H9 (cell line): ENCODE results near the gene ADGRA1. TPM values are rescaled to one million over a fixed set of nuclear protein-coding genes. Genes with fewer than 3 reads are reported as not detected.
A peak's percentile ranks its signal among the peaks of the same experiment; 100 is the strongest.

Experiments used
- DNase-seq: peaks from one replicate; pipeline ENCODE4 v3.0.0-alpha.2; 2017
- H2AFZ ChIP-seq: one replicate; pipeline ENCODE4 v1.6.1; 2013; ENCODE audit warnings: mild to moderate bottlenecking, low read length, control low read depth, moderate library complexity
- H2AK5ac ChIP-seq: 2 replicates; pipeline ENCODE4 v1.6.1; 2013; ENCODE audit warnings: low read length, control low read depth, mixed read lengths; ENCODE audit not compliant: insufficient read length
- H2BK120ac ChIP-seq: one replicate; pipeline ENCODE4 v1.6.1; 2013; ENCODE audit warnings: low read depth, mild to moderate bottlenecking, low read length, control low read depth, inconsistent platforms; ENCODE audit not compliant: poor library complexity, severe bottlenecking
- H2BK12ac ChIP-seq: 2 replicates; pipeline ENCODE4 v1.6.1; 2013; ENCODE audit warnings: low read length, control low read depth, mixed read lengths, low read depth; ENCODE audit not compliant: insufficient read length
- H2BK15ac ChIP-seq: 2 replicates; pipeline ENCODE4 v1.6.1; 2013; ENCODE audit warnings: low read depth, low read length, control low read depth
- H2BK20ac ChIP-seq: one replicate; pipeline ENCODE4 v1.6.1; 2013; ENCODE audit warnings: low read depth, mild to moderate bottlenecking, low read length, control low read depth, inconsistent platforms; ENCODE audit not compliant: poor library complexity, severe bottlenecking
- H2BK5ac ChIP-seq: 2 replicates; pipeline ENCODE4 v1.6.1; 2013; ENCODE audit warnings: low read length, control low read depth, mixed read lengths; ENCODE audit not compliant: insufficient read length
- H3K14ac ChIP-seq: 2 replicates; pipeline ENCODE4 v1.6.1; 2013; ENCODE audit warnings: low read length, control low read depth; ENCODE audit not compliant: insufficient read depth
- H3K18ac ChIP-seq: 2 replicates; pipeline ENCODE4 v1.6.1; 2013; ENCODE audit warnings: low read depth, mild to moderate bottlenecking, mixed read lengths, low read length, control low read depth; ENCODE audit not compliant: insufficient read length
- H3K23ac ChIP-seq: 2 replicates; pipeline ENCODE4 v1.6.1; 2013; ENCODE audit warnings: low read length, control low read depth, mixed read lengths, low read depth; ENCODE audit not compliant: insufficient read length
- H3K23me2 ChIP-seq: 2 replicates; pipeline ENCODE4 v1.6.1; 2013; ENCODE audit warnings: low read depth, mild to moderate bottlenecking, mixed read lengths, low read length, control low read depth; ENCODE audit not compliant: insufficient read length, poor library complexity, severe bottlenecking
- H3K27ac ChIP-seq: 2 replicates; pipeline ENCODE4 v1.5.1; 2013; ENCODE audit warnings: low read length, control low read depth, mixed read lengths, low read depth; ENCODE audit not compliant: insufficient read length
- H3K27me3 ChIP-seq: 2 replicates; pipeline ENCODE4 v1.6.1; 2013; ENCODE audit warnings: low read length, control low read depth, inconsistent platforms; ENCODE audit not compliant: insufficient read depth
- H3K4ac ChIP-seq: 2 replicates; pipeline ENCODE4 v1.6.1; 2013; ENCODE audit warnings: low read depth, mild to moderate bottlenecking, control low read depth, inconsistent platforms, low read length, moderate library complexity
- H3K4me1 ChIP-seq: 2 replicates; pipeline ENCODE4 v1.6.1; 2013; ENCODE audit warnings: low read length, control low read depth, inconsistent platforms; ENCODE audit not compliant: insufficient read depth
- H3K4me2 ChIP-seq: 2 replicates; pipeline ENCODE4 v1.6.1; 2013; ENCODE audit warnings: low read length, control low read depth, mixed read lengths; ENCODE audit not compliant: insufficient read length, insufficient read depth
- H3K56ac ChIP-seq: 2 replicates; pipeline ENCODE4 v1.6.1; 2013; ENCODE audit warnings: low read depth, mild to moderate bottlenecking, mixed read lengths, low read length, control low read depth; ENCODE audit not compliant: insufficient read length
- H3K79me1 ChIP-seq: 2 replicates; pipeline ENCODE4 v1.6.1; 2013; ENCODE audit warnings: low read depth, mild to moderate bottlenecking, moderate library complexity, low read length, control low read depth, inconsistent platforms; ENCODE audit not compliant: insufficient read depth, poor library complexity, severe bottlenecking
- H3K79me2 ChIP-seq: 2 replicates; pipeline ENCODE4 v1.6.1; 2013; ENCODE audit warnings: low read length, control low read depth, inconsistent platforms; ENCODE audit not compliant: insufficient read depth
- H3K9ac ChIP-seq: 2 replicates; pipeline ENCODE4 v1.6.1; 2013; ENCODE audit warnings: low read length, control low read depth, mixed read lengths; ENCODE audit not compliant: insufficient read length; ENCODE audit errors: extremely low read depth
- H3K9me3 ChIP-seq: one replicate; pipeline ENCODE4 v1.6.1; 2013; ENCODE audit warnings: low read depth, low read length, inconsistent platforms; ENCODE audit not compliant: control insufficient read depth
- H3T11ph ChIP-seq: one replicate; pipeline ENCODE4 v1.6.1; 2013; ENCODE audit warnings: mild to moderate bottlenecking, low read length, control low read depth, inconsistent platforms
- H4K20me1 ChIP-seq: one replicate; pipeline ENCODE4 v1.6.1; 2013; ENCODE audit not compliant: control insufficient read depth, insufficient read length, insufficient read depth
- H4K5ac ChIP-seq: 2 replicates; pipeline ENCODE4 v1.6.1; 2013; ENCODE audit warnings: low read depth, mild to moderate bottlenecking, mixed read lengths, low read length, control low read depth; ENCODE audit not compliant: insufficient read length
- H4K8ac ChIP-seq: replicated peaks from 2 replicates; pipeline ENCODE4 v1.6.1; 2013; ENCODE audit warnings: low read length, control low read depth, mixed read lengths, low read depth; ENCODE audit not compliant: insufficient read length
- H4K91ac ChIP-seq: 2 replicates; pipeline ENCODE4 v1.6.1; 2013; ENCODE audit warnings: low read depth, mild to moderate bottlenecking, moderate library complexity, mixed read lengths, low read length, control low read depth; ENCODE audit not compliant: insufficient read length
- H3K27ac Mint-ChIP-seq, 3 experiments: 2 replicates in 2 of 3; 3 replicates in 1 of 3; pipeline ENCODE4 v1.8.0; 2020 to 2021; ENCODE audit warnings: mixed read lengths in 3 of 3, mild to moderate bottlenecking in 1 of 3, moderate library complexity in 1 of 3
- H3K27me3 Mint-ChIP-seq: 2 replicates; pipeline ENCODE4 v1.8.0; 2021; ENCODE audit warnings: low read depth, mild to moderate bottlenecking, moderate library complexity, mixed read lengths
- H3K36me3 Mint-ChIP-seq, 3 experiments: 2 replicates in 2 of 3; 3 replicates in 1 of 3; pipeline ENCODE4 v1.8.0; 2020 to 2021; ENCODE audit warnings: low read depth in 3 of 3, mixed read lengths in 3 of 3; ENCODE audit not compliant: insufficient read depth in 1 of 3
- H3K4me1 Mint-ChIP-seq, 2 experiments: 2 replicates each; pipeline ENCODE4 v1.8.0; 2020; ENCODE audit warnings: mixed read lengths in 2 of 2
- H3K4me3 Mint-ChIP-seq, 2 experiments: 2 replicates in 1 of 2; 3 replicates in 1 of 2; pipeline ENCODE4 v1.8.0; 2020 to 2021; ENCODE audit warnings: mild to moderate bottlenecking in 2 of 2, mixed read lengths in 2 of 2, moderate library complexity in 1 of 2
- H3K9me3 Mint-ChIP-seq, 2 experiments: 2 replicates in 1 of 2; 3 replicates in 1 of 2; pipeline ENCODE4 v1.8.0; 2020; ENCODE audit warnings: mild to moderate bottlenecking in 2 of 2, mixed read lengths in 2 of 2, moderate library complexity in 1 of 2
- WGBS: extraction: QIAGEN DNeasy Blood & Tissue Kit; methylation state at CpG from one replicate; pipeline ENCODE4 v1.1.7; 2013; ENCODE audit warnings: missing lambda C conversion rate, low lambda C conversion rate, mixed read lengths; ENCODE audit not compliant: insufficient read length; ENCODE audit errors: extremely low coverage; 5-methylcytosine and 5-hydroxymethylcytosine counted together
- total RNA-seq: library from RNA; stranded (reverse); gene quantifications from 2 replicates; pipeline ENCODE4 v1.2.1, GENCODE V29; 2021
- TF ChIP-seq, protein P1 (sequence below): fragments of 200-600 bp; sonication (generic); conservative IDR thresholded peaks from 3 replicates; pipeline ENCODE4 v1.8.0; 2021; ENCODE audit warnings: antibody characterized with exemption, mild to moderate bottlenecking

The ADGRA1 gene
- total RNA-seq, 1 experiment from 2014 or later = 0.11 TPM

DNA sequence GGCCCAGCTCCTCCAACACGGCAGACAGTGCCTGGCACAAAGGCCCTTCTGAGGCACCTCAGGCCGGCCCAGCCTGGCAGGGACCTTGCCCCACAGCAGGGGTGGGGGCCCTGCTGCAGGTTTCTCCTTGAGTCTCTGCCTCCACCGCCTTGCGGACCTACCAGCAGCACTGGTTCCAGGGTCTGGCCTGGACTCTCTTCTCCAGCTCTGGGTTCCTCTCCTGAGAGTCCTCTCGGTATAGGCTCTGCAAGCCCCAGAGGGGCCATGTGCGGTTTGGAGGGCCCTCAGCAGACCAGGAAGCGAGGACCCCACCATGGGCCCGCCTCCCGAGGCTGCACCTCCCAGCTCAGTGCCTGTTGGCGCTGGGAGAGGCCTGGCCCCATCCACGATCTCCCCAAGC lies 38.1 kb upstream of the ADGRA1 start:
- no peaks in the 10 kb centered on the region for H3K9me3 ChIP-seq
- no peak for DNase-seq
- no peak overlapping the region for H2AFZ ChIP-seq
- no peaks in the 10 kb centered on the region for H3K79me2 ChIP-seq
- H3K4me2 ChIP-seq = no peak overlapping the region
- Mint-ChIP-seq H3K4me3 (no peak overlapping the region), H3K27me3 (no peaks in the 10 kb centered on the region; the same call in 1 of the 2 replicates), H3K9me3 (no peaks in the 10 kb centered on the region), H3K27ac (peak overlapping the region in 1 of 3 experiments; percentile 50; a peak in 1 of 7 replicates), H3K36me3 (no peaks in the 10 kb centered on the region), H3K4me1 (peaks cover 7 to 11% of the 10 kb centered on the region in 2 experiments)
- H3K27ac ChIP-seq = no peak overlapping the region
- H2BK20ac ChIP-seq = no peak overlapping the region
- no peaks in the 10 kb centered on the region for H3K4me1 ChIP-seq
- no peaks in the 10 kb centered on the region for H3K23me2 ChIP-seq
- no peak overlapping the region for H3K18ac ChIP-seq
- TF ChIP-seq, protein P1, sequence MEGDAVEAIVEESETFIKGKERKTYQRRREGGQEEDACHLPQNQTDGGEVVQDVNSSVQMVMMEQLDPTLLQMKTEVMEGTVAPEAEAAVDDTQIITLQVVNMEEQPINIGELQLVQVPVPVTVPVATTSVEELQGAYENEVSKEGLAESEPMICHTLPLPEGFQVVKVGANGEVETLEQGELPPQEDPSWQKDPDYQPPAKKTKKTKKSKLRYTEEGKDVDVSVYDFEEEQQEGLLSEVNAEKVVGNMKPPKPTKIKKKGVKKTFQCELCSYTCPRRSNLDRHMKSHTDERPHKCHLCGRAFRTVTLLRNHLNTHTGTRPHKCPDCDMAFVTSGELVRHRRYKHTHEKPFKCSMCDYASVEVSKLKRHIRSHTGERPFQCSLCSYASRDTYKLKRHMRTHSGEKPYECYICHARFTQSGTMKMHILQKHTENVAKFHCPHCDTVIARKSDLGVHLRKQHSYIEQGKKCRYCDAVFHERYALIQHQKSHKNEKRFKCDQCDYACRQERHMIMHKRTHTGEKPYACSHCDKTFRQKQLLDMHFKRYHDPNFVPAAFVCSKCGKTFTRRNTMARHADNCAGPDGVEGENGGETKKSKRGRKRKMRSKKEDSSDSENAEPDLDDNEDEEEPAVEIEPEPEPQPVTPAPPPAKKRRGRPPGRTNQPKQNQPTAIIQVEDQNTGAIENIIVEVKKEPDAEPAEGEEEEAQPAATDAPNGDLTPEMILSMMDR = no peak
- no peak overlapping the region for H2BK120ac ChIP-seq
- H4K5ac ChIP-seq = no peak overlapping the region
- H4K8ac ChIP-seq = no peak overlapping the region
- no peaks in the 10 kb centered on the region for H4K20me1 ChIP-seq
- no peak overlapping the region for H3K9ac ChIP-seq
- no peak overlapping the region for H2BK5ac ChIP-seq
- H3K27me3 ChIP-seq = no peaks in the 10 kb centered on the region
- no peaks in the 10 kb centered on the region for H3K79me1 ChIP-seq
- no CpG with 5 or more reads among the region's 11 CpGs for WGBS
- no peak overlapping the region for H4K91ac ChIP-seq
- H3K14ac ChIP-seq = no peak overlapping the region; the same call in 1 of the 2 replicates
- no peak overlapping the region for H2BK12ac ChIP-seq
- H2AK5ac ChIP-seq = no peak overlapping the region
- no peak overlapping the region for H3K23ac ChIP-seq
- no peak overlapping the region; the same call in 1 of the 2 replicates for H3K4ac ChIP-seq
- H3T11ph ChIP-seq = no peak overlapping the region
- H3K56ac ChIP-seq = no peak overlapping the region
- no peak overlapping the region for H2BK15ac ChIP-seq
